GM19324 (cell line): Measurements from ENCODE around the gene FGFR2.
"Not testable (repeated sequence)": the region's sequence is repeated elsewhere in the genome, so short reads cannot be mapped to it uniquely, and the experiment has no call there.

Experiments
- ATAC-seq: cut with Tn5 transposase; IDR thresholded peaks from one replicate; pipeline ENCODE4 v1.9.1; 2021; ENCODE audit warnings: mild to moderate bottlenecking, moderate library complexity; ENCODE audit not compliant: unreplicated experiment, low FRiP score

Gene FGFR2

GRCh38 chr10:121527690-121528089, 70.6 kb downstream of the FGFR2 start:
- ATAC-seq = no peak

- no peak for ATAC-seq
These were observed 71.4 kb downstream of the FGFR2 start for GRCh38 chr10:121526801-121527221.

GRCh38 chr10:121526135-121526790, 72.0 kb downstream of the FGFR2 start:
- ATAC-seq = no peak

GRCh38 chr10:121525251-121526134, 72.8 kb downstream of the FGFR2 start:
- ATAC-seq = no peak

- no peak for ATAC-seq
These were observed 74.0 kb downstream of the FGFR2 start for GRCh38 chr10:121524157-121524817.

GRCh38 chr10:121522831-121523230, 75.4 kb downstream of the FGFR2 start:
- ATAC-seq = no peak

- no peak for ATAC-seq
These were observed 76.3 kb downstream of the FGFR2 start for GRCh38 chr10:121521794-121522556.

- not testable (repeated sequence) for ATAC-seq
These were observed 77.7 kb downstream of the FGFR2 start for GRCh38 chr10:121520526-121520925.

- no peak for ATAC-seq
These were observed 78.2 kb downstream of the FGFR2 start for GRCh38 chr10:121519901-121520493.

GRCh38 chr10:121519411-121519810, 78.8 kb downstream of the FGFR2 start:
- no peak for ATAC-seq

GRCh38 chr10:121518333-121518732, 79.9 kb downstream of the FGFR2 start:
- ATAC-seq = no peak

GRCh38 chr10:121516093-121516865, 82.0 kb downstream of the FGFR2 start:
- ATAC-seq = peak; percentile 58

GRCh38 chr10:121514141-121514865, 83.9 kb downstream of the FGFR2 start:
- ATAC-seq = no peak

GRCh38 chr10:121511943-121512342, 86.3 kb downstream of the FGFR2 start:
- no peak for ATAC-seq

GRCh38 chr10:121511460-121511859, 86.8 kb downstream of the FGFR2 start:
- no peak for ATAC-seq

- ATAC-seq = no peak
These were observed 88.0 kb downstream of the FGFR2 start for GRCh38 chr10:121510201-121510771.

GRCh38 chr10:121509796-121510195, 88.4 kb downstream of the FGFR2 start:
- no peak for ATAC-seq

- ATAC-seq = no peak
These were observed 89.1 kb downstream of the FGFR2 start for GRCh38 chr10:121509112-121509511.
